A673 (cell line): ENCODE measurements around the gene GRID1.

Experiments used
- EZH2 ChIP-seq: fragments of 200-600 bp; sonication (generic); IDR thresholded peaks from 2 replicates; pipeline ENCODE4 v1.6.1; 2017; ENCODE audit warnings: borderline replicate concordance, low read depth, mild to moderate bottlenecking, mixed read lengths, antibody characterized with exemption, low read length; ENCODE audit not compliant: poor library complexity, severe bottlenecking
- TF ChIP-seq, protein P1 (sequence below): fragments of 300-800, 200-600 bp; sonication (generic); conservative IDR thresholded peaks from 2 replicates; pipeline ENCODE4 v1.5.1; 2017; ENCODE audit warnings: low read depth, mild to moderate bottlenecking, antibody characterized with exemption, low read length, moderate library complexity, mixed read lengths

DNA sequence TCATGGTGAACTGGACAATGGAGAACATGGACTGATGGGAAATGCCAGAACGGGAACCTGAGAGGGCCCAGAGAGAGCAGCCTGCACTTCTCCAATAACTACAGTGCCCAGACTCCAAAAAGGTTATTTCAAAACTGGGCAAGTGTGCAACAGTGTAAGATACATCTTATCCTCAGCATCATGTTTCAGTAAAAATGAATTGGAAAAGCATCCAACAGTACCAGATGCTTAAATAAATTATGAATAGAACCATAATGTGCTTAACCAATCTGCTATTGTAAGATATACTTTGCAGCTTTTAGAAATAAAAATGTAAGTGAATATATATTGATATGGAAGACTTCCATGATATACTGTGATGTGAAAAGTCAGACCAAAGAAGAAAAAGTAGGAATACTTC, 303.3 kb downstream of the GRID1 start:
- TF ChIP-seq, protein P1, sequence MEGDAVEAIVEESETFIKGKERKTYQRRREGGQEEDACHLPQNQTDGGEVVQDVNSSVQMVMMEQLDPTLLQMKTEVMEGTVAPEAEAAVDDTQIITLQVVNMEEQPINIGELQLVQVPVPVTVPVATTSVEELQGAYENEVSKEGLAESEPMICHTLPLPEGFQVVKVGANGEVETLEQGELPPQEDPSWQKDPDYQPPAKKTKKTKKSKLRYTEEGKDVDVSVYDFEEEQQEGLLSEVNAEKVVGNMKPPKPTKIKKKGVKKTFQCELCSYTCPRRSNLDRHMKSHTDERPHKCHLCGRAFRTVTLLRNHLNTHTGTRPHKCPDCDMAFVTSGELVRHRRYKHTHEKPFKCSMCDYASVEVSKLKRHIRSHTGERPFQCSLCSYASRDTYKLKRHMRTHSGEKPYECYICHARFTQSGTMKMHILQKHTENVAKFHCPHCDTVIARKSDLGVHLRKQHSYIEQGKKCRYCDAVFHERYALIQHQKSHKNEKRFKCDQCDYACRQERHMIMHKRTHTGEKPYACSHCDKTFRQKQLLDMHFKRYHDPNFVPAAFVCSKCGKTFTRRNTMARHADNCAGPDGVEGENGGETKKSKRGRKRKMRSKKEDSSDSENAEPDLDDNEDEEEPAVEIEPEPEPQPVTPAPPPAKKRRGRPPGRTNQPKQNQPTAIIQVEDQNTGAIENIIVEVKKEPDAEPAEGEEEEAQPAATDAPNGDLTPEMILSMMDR = no peak
- no peak for TF ChIP-seq EZH2
